Activated CD8-positive, alpha-beta memory T cell treated with anti-CD3 and anti-CD28 coated beads for 36 hours (primary cell): ENCODE measurements around the gene SEC14L2. TPM values are rescaled to one million over a fixed set of nuclear protein-coding genes. Genes with fewer than 3 reads are reported as not detected.

ENCODE experiments used
- CTCF ChIA-PET: fragments of 350-600 bp; sonication (Branson Sonifier 250); formaldehyde crosslinking; loops from one replicate; lab custom pipeline; 2021; ENCODE audit warnings: antibody characterized with exemption; lab: Charles Lee
- POLR2A ChIA-PET: fragments of 350-600 bp; sonication (Branson Sonifier 250); formaldehyde crosslinking; loops from one replicate; lab custom pipeline; 2021; ENCODE audit warnings: antibody characterized with exemption; lab: Charles Lee
- total RNA-seq, 2 experiments: library from RNA; stranded (reverse); gene quantifications; one replicate each; pipeline ENCODE4 v1.2.3, GENCODE V29; 2021

The SEC14L2 gene
- total RNA-seq: 1 to 10 TPM; 6.0 to 7.7 TPM

DNA sequence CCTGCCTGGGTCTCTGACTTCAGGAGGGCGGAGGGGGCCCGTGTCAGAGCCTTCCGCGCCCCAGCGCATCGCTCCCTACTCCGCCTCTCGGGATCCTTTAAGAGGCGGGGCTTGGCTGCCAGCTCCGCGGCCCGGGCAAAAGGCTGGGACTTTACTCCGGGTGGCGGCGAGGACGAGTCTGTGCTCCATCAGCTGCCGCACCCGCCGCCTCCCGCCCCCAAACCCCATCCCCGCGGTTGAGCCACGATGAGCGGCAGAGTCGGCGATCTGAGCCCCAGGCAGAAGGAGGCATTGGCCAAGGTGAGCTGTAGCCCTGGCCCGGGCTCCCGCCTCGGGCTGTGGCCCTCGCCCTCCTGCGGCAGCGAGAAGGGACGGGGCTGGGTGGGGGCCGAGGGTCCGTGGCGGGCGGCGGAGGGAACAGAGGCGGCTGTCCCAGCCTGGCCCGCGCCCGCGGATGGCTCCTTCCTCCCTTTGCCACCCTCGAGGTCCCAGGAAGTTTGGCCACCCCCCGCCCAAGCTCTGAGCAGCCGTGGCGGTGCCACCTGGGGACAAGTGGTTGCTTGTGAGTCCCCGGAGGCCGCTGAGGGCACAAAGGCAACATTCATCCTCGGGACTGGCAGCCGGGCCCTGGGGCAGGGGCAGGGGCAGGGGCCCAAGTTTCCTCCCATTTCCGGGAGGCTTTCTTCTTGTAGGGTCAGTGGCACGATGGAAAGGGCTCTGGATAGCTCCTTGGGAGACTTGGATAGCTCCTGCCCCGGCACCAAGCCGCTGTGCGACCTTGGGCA is at the start of gene SEC14L2:
SEC14L2 (plus strand) TSS at position 148 of the 785 bp plus-strand sequence; CDS start at position 247, 99 bp downstream.
- CTCF ChIA-PET: interaction anchor here (0.7 to 11.1 kb wide), 7 partner anchors 8 to 210 kb away, joined by 3 to 70 read pairs (median 4); partner anchors contain the start of genes CASTOR1, RNF215 and TCN2

DNA sequence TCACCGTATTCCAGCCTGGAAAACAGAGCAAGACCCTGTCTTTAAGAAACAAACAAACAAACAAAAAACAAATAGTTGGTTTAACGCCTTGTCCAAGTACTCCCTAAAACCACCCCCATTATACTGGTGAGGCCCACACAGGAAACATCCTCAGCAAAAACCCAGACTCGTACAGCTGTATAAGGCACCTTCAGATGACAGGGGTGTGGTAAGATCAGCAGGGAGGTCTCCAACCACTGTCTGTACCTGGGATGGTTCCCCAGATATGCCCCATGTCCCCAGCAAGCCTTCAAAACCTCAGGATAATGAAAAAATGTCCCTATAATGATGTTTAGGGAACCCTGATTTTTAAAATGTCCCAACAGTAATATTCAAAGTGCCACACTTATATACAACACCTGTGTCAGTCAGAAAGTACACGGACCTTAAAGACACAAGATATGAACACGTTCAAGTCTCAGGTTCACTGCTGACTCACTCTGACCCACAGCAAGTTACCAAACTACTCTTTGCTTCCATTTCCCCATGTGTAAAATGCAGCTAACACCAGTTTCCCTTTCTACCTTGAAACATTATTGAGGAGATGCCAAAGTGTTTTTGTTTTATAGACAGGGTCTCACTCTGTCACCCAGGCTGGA is 49.4 kb upstream of the SEC14L2 start:
- CTCF ChIA-PET: no interaction called here
- POLR2A ChIA-PET: interaction anchor here (1.4 to 1.6 kb wide), 2 partner anchors 9 to 20 kb away, joined by 4 to 6 read pairs; partner anchors contain the start of genes CCDC157, SF3A1 and TBC1D10A

More for the DNA sequence above, at the start of gene SEC14L2:
- POLR2A ChIA-PET: interaction anchor here (0.6 to 2.2 kb wide), 5 partner anchors 14 to 176 kb away, joined by 3 to 17 read pairs (median 3); partner anchors contain the start of gene MTFP1

DNA sequence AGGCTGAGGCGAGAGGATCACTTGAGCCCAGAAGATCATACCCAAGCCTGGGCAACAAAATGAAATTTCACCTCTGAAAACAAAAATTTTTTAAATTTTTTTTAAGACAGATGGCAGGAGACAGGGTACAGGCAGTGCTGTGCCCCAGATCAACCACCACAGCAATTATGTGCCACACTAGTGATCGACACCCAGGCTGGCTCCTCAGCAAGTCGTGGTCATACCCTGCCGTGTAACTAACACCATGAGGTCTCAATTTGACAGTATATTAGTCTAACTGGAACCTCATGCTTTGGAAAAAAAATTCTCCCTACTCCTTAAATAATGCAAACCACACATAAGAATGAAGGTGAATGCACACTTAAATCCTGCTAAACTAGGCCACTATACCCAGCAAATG is 48.4 kb upstream of the SEC14L2 start:
- ChIA-PET POLR2A (interaction anchor here (0.6 to 2.8 kb wide), 3 partner anchors 21 to 540 kb away, joined by 3 to 10 read pairs (median 4); partner anchors contain the start of genes CASTOR1 and TBC1D10A), CTCF (interaction anchor here (0.7 to 3.4 kb wide), 2 partner anchors 61 to 108 kb away, joined by 3 to 13 read pairs; no protein-coding TSS in a partner anchor)

DNA sequence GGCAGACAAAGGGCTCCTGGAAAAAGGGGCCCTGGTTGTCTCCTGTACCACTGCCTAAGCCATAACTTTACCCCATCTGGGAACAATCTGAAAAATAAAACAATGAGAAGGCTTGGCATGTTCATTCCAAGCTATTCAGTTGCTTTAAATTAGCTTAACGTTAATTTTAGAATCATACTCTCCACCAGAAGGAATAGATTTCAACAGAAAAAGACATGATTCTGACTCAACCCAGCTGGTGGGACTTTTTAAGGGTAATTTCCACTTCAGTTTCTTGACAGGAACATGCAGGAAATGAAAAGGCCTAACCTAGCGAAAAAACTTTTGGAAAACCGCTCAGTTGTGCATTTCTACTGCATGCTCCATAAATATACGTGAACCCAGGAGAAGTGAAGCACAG is 48.0 kb upstream of the SEC14L2 start:
- CTCF ChIA-PET: interaction anchor here (0.7 to 3.4 kb wide), 2 partner anchors 61 to 108 kb away, joined by 3 to 13 read pairs; no protein-coding TSS in a partner anchor
- POLR2A ChIA-PET: interaction anchor here (1.6 to 2.8 kb wide), 2 partner anchors 22 to 60 kb away, joined by 4 to 10 read pairs; partner anchors contain the start of genes CASTOR1 and TBC1D10A

DNA sequence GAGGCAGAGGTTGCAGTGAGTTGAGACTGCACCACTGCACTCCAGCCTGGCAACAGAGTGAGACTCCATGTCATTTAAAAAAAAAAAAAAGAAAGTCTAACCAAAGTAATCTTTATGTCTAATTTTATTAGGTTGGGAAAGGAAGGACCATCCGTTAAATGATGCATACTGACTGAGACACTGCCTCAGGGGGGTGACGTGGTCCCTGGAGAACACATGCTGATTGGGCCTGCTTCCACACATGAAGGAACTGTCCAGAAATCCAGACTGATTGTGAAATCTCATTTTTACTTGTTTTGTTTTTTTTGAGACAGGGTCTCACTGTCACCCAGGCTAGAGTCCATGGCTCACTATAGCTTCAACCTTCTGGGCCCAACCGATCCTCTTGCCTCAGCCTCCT is 45.6 kb upstream of the SEC14L2 start:
- POLR2A ChIA-PET: no interaction called here
- CTCF ChIA-PET: interaction anchor here (0.6 to 3.4 kb wide), 2 partner anchors 39 to 63 kb away, joined by 3 to 13 read pairs; no protein-coding TSS in a partner anchor

DNA sequence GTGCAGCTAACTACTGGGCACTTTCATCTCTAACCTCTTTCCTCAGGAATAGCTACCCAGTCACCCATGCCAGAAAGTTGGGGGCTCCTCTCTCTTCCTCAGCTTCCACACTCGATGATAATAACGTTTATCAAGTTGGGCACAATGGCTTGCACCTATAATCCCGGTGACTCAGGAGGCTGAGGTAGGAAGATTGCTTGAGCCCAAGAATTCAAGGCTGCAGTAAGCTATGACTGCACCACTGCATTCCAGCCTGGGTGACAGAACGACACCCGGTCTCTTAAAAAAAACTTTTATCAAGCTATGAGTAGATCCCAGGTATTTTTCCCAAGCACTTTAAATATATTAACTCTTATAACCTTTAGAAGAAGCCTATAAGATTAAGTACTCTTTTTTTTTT is 42.2 kb upstream of the SEC14L2 start:
- POLR2A ChIA-PET: interaction anchor here (0.6 to 0.7 kb wide), 2 partner anchors 108 to 1052 kb away, joined by 4 to 7 read pairs; partner anchors contain the start of gene LIF

DNA sequence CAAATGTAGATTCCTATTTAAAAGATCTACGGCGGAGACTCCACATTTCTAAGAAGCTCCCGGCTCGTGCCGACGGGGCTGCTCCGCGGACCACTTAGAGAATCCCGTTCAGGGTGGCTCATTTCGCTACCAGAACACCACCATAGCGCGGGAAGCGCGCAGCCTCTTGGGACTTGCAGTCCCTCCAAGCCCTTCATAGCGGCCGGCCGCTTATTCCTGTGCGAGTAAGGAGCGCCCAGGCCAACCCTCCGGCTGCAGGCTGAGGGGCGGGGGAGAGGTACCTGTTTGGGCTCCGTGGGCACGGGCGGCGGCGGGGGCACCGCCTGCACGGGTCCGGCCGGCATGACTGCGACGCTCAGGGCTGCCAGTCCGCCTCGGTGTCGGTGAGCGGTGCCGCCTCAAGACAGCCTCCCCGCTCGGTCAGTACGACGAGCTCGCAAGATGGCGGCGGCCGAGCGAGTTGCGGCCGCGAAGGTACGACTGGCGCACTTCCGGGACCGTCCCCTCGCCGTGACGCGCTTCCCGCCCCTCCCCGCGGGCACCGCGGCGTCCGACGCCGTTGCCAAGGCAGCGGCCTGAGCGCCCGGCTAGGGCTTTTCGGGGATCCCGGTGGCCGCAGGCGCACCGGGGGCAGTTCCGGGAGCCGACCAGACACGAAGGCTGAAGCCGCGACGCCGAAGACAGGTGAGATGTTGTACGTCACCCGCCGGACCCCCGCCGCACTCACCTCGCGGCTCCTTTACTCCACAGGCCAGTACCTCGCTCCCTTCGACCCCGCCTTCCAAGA is 40.2 kb upstream of the SEC14L2 start, which contains the start of the genes CCDC157 and SF3A1:
CCDC157 (plus strand) TSS at position 559 of the 787 bp plus-strand sequence. CDS start 8,994 bp downstream, outside the sequence.
SF3A1 (minus strand) TSS at position 446 of the 787 bp plus-strand sequence; CDS start at position 344, 102 bp downstream.
- ChIA-PET POLR2A (interaction anchor here (0.6 to 1.4 kb wide), 9 partner anchors 9 to 70 kb away, joined by 3 to 8 read pairs (median 4); partner anchors contain the start of gene TBC1D10A), CTCF (interaction anchor here (0.6 to 1.6 kb wide), 5 partner anchors 28 to 235 kb away, joined by 3 to 15 read pairs (median 3); partner anchors contain the start of genes CASTOR1 and PES1)

More for the DNA sequence above, 42.2 kb upstream of the SEC14L2 start:
- CTCF ChIA-PET: interaction anchor here (0.8 to 1.1 kb wide), 3 partner anchors 17 to 67 kb away, joined by 3 to 5 read pairs (median 4); no protein-coding TSS in a partner anchor

DNA sequence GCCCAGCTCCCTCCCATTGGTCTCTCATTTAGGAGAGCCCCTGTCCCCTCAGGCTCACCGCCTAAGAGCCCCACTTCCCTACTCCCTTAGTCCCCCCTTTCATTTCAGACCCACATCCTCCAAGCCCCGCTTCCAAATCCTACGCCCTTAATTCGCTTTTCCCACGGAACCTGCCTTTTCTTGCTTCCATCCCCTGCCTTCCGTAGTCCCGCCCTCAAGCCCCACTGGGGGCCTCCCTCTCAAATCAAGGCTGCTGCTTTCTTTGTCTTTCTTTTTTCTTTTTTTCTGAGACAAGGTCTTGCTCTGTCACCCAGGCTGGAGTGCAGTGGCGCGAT is 39.6 kb upstream of the SEC14L2 start:
- ChIA-PET CTCF (interaction anchor here (0.6 to 1.6 kb wide), 4 partner anchors 29 to 234 kb away, joined by 3 to 15 read pairs (median 3); partner anchors contain the start of genes CASTOR1 and PES1), POLR2A (interaction anchor here (0.9 to 1.4 kb wide), 7 partner anchors 10 to 69 kb away, joined by 3 to 8 read pairs (median 5); partner anchors contain the start of gene TBC1D10A)

DNA sequence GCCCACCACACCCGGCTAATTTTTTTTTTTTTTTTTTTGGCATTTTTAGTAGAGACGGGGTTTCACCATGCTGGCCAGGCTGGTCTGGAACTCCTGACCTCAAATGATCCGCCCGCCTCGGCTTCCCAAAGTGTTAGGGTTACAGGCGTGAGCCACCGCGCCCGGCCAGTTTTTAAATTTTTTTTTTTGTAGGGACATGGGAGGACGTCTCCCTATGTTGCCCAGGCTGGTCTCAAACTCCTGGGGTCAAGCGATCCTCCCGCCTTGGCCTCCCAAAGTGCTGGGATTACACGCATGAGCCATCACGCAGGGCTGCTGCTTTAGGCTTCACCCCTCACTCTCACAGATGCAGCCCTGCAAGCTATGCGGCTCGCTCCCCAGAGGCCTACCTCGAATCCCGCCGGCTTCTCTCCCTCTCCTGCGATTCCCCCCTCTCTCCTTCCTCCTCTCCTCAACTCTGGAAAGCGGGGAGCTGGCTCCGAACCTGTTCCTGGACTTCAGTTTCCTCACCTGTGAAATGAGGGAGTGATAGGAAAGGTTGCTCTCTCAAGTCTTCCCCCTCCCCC is 39.1 kb upstream of the SEC14L2 start:
- CTCF ChIA-PET: interaction anchor here (1.4 to 1.9 kb wide), 2 partner anchors 25 to 30 kb away, joined by 3 to 5 read pairs; no protein-coding TSS in a partner anchor
- POLR2A ChIA-PET: interaction anchor here (0.6 to 1.0 kb wide), 4 partner anchors 31 to 69 kb away, joined by 3 to 8 read pairs (median 4); partner anchors contain the start of gene TBC1D10A

DNA sequence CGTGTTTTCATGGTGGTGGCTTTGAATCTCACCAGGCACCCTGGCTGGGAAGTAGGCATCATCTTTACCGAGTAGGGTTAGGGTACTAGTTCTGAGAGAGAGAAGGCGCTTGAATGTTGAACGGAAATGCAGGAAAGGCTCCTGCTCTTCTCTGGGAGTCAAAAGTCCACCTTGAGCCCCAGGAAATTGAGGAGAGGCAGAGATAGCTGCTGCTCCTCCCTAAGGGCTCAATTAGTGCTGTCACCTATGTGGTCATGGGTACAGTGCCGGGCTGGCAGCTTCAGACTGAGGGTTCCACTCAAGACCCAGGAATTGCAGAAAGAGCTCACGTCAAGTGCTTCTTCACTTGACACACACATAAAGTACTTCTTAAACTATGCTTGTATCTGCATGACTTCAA is 38.3 kb upstream of the SEC14L2 start:
- CTCF ChIA-PET: interaction anchor here (0.9 to 1.9 kb wide), 4 partner anchors 22 to 71 kb away, joined by 3 to 9 read pairs (median 4); no protein-coding TSS in a partner anchor
- POLR2A ChIA-PET: interaction anchor here (0.6 kb wide), 1 partner anchor 66 kb away, joined by 3 read pairs; no protein-coding TSS in a partner anchor

DNA sequence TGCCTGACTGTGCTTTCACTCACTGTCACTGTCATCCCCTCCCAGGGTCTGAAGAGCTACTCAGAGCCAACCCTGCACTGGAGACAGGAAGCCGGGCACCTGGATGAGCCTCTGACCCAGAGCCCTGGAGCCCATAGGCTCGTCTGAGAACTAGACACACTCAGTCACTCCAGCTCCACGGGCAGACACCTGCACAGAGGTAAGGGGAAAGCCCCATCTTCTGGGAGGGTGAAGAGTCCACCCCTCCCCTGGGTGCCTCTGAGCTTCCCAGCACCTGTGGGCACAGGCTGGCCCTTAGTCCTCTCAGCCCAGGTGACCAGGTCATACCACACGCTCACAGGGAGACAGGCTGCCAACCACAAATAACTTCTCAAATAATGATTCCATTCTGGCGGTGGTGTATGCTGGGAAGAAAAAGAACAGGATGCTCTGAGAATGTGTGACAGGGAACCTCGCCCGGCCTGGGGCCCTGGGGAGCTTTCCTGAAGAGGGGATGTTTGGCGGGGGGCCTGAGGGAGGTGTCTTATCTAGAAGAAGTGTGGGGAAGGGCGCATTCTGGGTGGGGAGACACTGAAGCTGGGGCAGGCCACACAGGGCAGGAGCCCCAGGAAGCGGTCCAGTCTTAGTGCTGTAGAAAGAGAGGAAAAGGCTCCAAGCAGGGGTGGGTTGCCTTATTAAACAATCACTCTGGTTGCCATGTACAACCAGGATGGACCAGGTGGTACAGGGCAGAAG is 34.7 kb upstream of the SEC14L2 start:
- ChIA-PET POLR2A (no interaction called here), CTCF (no interaction called here)

DNA sequence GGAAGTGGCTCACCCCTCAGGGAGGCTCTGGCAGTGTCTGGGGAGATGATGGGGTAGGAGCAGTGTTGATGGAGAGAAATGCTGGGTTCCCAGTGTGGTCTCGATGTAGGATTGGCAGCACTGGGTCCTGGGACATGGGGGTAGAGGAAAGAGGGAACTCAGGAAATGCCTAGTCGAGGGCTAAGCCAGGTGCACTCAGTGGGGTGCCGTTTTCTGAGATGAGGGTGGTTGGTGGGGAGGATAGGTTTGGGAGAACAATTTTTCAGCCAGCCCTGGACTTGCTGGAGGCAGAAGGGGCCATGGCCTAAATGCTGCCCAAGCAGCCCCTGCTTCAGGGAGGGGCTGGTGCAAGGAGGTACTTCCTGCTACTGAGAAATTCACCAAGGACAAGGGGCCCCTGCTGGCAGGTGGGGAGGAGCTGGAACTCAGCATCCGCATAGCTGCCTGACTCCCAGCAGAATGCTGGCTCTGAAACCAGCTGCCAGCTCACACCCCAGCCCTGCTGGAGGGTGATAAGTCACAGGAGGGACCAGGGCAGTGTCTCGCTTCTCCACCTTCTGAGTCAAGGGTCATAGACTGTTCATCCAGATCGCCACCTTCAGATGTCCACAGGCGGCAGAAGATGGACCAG is 34.1 kb upstream of the SEC14L2 start:
- ChIA-PET POLR2A (interaction anchor here (0.5 kb wide), 1 partner anchor 32 kb away, joined by 8 read pairs; no protein-coding TSS in a partner anchor), CTCF (no interaction called here)

DNA sequence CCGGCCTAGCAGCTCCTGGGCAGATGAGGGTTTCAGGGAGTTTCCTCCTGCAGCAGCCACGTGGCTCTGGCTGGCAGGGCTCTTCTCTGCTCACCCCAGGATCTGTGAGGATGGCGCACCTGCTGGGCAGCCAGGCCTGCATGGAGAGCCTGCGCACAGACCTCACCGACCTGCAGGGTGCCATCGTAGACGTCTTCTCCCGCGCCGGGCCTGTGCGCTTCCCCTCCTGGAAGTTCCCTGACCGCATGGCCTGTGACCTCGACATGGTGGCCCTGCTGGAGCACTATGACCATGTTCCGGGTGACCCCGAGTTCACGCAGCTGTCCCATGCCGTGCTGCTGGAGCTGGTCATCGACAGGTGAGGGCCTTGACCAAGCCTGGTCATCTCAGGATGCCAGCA is 30.9 kb upstream of the SEC14L2 start:
- POLR2A ChIA-PET: no interaction called here
- CTCF ChIA-PET: interaction anchor here (1.2 kb wide), 1 partner anchor 30 kb away, joined by 3 read pairs; no protein-coding TSS in a partner anchor

DNA sequence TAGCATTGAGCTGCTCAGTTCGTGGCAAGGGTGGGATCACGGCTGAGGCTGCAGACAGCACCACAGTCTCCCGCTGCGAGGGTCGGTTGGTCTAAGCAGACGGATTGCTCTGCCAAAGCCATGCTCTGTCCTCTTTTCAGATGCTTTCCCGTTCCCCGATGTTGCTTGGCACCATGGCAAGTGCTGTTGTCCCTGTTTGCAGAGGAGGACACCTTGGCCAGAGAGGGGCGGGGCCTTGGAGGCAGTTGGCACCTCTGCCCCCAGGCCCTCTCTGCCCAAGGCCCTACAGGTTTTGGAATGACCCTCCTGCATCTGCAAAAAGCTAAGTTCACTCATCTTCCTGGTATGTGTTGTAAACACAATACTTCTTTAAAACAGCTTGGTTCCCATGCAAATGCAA is 28.4 kb upstream of the SEC14L2 start:
- POLR2A ChIA-PET: interaction anchor here (0.6 to 1.1 kb wide), 3 partner anchors 67 to 335 kb away, joined by 3 to 4 read pairs (median 3); no protein-coding TSS in a partner anchor
- CTCF ChIA-PET: interaction anchor here (1.1 to 2.2 kb wide), 2 partner anchors 40 to 80 kb away, joined by 3 to 9 read pairs; partner anchors contain the start of gene CASTOR1

DNA sequence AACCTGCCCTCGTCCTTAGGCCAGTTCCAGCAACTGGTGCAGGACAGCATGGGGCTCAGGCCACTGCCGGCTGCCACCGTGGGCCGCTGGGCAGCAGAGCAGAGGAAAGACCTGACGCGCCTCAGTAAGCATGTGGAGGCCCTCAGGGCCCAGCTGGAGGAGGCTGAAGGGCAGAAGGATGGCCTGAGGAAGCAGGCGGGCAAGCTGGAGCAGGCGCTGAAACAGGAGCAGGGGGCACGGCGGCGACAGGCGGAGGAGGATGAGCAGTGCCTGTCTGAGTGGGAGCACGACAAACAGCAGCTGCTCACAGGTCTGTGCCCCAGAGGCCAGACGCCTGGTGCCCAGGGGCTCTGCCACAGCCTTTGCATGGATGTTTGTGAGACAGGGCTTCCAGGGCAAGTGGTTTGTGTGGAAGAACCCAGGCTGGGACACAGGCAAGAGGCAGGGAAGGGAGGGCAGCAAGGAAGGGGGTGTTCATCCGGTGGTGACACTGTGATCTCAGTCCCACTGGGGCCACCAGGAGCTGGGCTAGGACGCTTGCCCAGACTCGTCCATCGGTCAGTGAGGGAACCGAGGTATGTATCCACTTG is 26.1 kb upstream of the SEC14L2 start:
- POLR2A ChIA-PET: no interaction called here
- CTCF ChIA-PET: no interaction called here
